Middle frontal gyrus (tissue), 1 donor: Measurements from ENCODE around the gene YY1.
"Not testable (repeated sequence)": the region's sequence is repeated elsewhere in the genome, so short reads cannot be mapped to it uniquely, and the experiment has no call there.

Experiments
- DNase-seq: peaks from one replicate; pipeline ENCODE4 v3.0.0-alpha.2; 2015; ENCODE audit warnings: low spot score; ENCODE audit errors: extremely low spot score

Gene YY1

GRCh38 chr14:100213956-100214769 lies 24.8 kb upstream of the YY1 start:
- peak; percentile 34 for DNase-seq

DNA sequence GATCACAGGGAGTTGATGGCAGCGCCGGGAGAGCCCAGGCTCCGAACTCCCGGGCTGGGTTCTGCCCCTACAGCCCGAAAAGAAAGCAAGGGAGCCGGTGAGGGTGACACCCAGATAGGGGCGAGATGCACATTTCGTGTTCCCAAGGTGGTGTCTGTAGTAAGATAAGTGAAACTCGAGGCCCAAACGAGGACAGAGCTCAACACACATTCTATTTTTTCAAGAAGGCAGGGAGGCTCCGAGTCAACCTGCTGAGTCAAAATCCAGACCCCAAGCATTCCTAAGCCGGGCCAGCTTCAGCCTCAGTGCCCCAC lies 24.2 kb upstream of the YY1 start:
- DNase-seq: no peak

GRCh38 chr14:100215330-100215885 lies 23.5 kb upstream of the YY1 start:
- DNase-seq: no peak

GRCh38 chr14:100219126-100219785 lies 19.7 kb upstream of the YY1 start:
- DNase-seq: no peak

DNA sequence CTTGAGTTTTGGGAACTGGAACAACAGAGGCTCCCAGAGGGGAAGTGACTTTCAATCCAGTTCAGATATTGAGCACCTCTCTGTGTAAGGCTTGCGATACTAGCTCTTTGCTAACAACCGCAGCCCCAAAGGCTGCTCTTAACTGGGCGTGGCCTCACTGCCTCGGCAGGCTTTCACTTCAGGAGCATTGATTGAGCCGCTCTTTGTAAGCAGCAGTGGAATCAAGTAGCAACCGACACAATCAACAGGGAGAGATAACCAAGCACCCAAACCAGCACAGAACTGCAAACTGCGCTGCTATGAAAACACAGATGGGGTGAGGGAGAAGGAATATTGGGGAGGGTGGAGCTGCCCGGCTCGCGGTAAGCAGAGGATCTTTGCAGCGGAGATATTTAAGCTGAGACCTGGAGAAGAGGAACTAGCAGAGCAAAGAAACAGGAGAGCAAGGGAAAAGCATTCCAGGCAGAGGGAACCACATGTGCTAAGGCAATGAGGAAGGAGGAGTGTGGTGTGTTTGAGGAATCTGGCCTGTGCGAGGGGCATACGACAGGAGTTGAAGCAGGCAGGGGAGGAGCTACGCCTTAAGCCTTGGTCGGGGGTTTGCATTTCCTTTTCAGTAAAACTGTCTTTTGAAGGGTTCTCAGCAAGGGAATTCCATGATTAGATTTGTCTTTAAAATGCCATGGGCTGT lies 17.3 kb upstream of the YY1 start:
- DNase-seq: no peak

DNA sequence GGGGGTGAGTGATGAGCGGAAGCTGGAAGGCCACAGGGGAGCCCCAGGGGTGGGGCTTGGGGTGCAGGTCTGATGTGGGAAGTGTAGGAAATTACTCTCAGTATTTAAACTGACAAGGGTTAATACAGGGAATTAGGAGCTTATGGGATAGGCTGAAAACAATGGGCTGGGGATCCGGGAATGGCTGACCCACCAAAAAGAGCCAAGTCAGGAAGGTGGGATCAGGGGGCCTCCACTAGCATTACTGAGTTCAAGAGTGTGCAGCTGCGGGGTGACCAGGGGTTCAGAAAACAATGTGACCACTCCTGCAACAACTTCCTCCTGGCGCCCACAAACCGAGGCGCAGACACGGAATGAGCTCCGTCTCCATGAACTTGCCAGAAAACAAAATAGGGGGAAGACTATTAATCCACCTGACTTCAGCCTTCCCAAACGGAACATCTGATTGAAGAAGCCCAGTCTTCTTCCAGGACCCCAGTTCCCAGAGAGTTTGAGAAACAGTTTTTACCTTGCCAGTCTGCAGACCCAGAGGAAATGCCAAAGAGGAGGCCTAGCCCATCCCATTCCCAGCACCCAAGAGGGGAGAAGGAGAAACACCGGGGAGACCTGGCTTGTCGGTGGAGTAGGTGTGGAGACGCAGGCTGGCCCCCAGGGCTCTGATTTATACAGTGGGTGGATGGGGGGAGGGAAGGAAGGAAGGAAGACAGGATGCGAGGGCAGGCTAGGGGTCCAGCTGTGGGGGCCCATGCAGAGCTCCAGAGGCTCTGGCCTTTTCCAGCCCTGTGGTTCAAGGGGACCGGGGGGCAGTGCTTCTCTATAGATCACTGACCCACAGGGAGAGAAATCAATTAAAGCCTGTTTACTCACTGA lies 16.5 kb upstream of the YY1 start:
- DNase-seq: no peak

DNA sequence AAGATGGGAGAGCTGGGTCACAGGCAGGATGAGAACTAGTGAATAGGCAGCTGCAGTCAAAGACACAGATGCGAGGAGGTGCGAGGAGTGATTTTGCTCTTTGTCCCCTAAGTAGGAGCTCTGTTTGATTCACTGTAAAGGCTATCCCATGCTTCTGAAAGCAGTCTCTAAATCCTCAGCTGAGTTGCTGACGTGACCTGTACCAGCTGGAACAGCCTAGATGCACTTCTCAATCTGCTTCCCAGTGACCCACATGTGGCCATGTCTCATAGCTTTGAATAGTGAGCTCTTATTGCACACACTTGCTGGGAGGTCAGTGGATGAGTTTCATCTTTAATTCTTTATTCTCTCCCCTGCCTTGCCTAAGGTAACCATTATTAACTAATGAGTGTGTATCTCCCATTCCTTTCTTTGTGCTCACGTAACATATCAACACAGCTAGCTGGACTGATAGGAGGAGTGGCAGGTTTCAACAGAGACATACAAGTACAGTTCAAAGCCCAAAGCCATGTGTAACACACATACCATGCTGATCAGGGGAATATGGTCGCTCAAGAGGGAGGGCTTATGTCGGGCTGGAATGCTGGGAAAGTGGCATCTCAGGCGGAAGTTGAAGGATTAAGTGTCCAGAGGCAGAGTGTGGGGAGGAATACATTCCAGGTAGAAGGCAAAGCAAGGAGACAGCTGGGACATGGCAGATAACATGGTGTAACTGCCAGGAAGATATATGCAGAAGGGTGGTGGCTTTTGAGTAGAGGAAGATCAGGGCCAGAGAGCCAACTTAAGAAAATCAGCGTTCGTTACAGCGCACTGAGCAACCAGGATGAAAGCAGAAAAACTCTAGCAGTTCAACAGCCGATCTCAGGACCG lies 15.4 kb upstream of the YY1 start:
- no peak for DNase-seq

GRCh38 chr14:100224229-100224866 lies 14.6 kb upstream of the YY1 start:
- DNase-seq: no peak

DNA sequence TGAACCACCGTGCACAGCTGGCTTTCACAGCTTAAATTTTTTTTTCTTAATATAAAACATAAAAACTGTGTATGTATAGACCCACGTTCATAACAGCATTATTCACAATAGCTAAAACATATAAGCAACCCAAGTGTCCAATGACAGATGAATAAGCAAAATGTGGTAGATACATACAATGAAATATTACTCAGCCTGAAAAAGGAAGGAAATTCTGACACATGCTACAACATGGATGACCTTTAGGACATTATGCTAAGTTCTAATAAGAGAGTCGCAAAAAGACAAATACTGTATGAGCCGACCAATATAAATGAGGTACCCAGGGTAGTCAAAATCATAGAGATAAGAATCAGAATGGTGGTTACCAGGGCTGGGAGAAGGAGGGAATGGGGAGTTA lies 13.8 kb upstream of the YY1 start:
- no peak for DNase-seq

DNA sequence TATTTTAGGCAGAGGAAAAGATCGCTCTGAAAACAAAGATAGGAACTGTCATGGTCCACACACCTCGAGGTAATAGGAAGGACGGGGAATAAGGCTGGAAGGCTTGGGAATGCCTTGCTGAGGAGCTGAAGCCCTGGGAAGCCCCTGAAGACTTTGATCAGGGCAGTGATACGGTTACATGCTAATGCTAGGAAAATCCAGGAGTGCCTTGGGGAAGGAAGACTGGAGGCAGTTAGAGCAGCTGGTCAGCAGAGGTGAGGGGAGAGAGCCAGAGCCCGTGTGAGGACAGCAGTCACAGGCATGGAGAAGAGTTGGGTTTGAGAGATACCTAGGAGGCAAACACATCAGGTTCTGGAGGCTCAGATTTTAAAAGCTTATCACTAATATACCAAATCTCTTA lies 8.6 kb upstream of the YY1 start:
- DNase-seq: no peak

GRCh38 chr14:100234511-100234910 lies 4.4 kb upstream of the YY1 start:
- DNase-seq: no peak

DNA sequence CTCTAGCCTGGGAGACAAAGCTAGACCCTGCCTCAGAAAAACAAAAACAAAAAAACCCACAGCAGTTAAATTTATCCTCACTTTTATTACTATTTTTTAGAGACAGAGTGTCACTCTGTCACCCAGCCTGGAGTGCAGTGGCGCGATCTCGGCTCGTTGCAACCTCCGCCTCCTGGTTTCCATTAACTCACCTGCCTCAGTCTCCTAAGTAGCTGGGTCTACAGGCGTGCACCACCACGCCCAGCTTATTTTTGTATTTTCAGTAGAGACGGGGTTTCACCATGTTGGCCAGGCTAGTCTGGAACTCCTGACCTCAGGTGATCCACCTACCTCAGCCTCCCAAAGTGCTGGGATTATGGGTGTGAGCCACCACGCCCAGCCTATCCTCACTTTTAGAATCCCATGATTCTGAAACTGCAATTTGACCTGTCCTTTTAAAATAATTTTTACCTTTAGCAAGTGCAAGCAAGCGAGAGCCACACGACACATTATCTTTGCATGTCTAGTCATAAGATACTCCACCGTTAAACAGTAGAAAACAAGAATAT lies 2.6 kb upstream of the YY1 start:
- DNase-seq: not testable (repeated sequence)

DNA sequence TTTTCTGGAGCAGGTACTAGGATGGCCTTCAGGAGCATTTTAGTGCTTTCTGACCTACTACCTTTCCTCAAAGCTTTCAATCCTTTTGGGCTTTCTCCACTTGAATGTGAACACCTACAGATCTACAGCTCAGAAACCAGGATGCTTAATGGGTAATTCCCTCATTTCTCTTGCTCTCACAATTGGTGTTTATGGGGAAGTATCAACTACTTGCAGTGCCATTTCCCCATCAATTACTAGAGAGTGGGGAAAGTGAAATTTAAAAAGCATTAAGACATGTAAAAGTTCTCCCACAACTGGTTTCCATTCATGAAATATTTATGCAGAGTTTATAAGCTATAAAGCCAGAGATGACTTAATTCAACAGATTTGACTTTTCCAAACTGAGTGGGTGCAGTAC lies 2.1 kb upstream of the YY1 start:
- no peak for DNase-seq

GRCh38 chr14:100237735-100238418 lies 1.1 kb upstream of the YY1 start:
- DNase-seq: no peak

GRCh38 chr14:100239211-100239839 lies 381 bp downstream of the YY1 start:
- DNase-seq: no peak

DNA sequence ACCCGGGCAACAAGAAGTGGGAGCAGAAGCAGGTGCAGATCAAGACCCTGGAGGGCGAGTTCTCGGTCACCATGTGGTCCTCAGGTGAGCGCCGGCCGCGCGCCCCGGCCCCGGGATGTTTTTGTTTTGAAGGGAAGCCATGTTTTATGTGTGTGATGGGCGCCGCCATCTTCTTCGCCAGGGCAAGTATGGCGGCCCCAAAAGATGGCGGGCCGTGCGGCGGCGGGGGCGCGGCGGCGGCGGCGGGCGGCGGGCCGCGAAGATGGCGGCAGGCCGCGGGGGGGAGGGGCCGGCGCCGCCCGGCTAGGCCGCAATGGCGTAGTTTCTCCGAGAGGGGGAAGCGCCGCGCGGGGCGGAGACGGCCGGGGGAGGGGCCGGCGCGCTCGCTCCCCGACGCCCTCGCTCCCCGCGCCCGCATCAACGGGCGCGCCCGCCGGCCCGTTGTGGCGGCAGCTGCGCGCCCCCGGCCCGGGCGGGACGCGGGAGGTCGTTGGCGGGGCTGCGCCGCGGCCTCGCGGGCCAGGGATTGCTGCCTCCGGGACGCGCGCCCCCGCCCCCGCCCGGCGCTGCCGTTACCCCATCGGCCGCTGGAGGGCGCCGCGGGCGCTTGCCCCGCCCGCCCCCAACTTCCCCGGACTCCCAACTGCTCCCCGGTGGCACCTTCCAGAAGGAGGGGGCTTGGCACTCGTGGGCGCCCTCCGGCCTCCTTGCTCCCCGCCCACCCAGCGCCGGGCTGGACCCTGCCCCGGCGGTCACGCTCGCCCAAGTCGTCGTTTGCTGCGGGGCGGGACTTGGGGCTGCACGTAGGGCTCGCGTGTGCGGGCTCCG lies 1.1 kb downstream of the YY1 start:
- DNase-seq: peak; percentile 65

DNA sequence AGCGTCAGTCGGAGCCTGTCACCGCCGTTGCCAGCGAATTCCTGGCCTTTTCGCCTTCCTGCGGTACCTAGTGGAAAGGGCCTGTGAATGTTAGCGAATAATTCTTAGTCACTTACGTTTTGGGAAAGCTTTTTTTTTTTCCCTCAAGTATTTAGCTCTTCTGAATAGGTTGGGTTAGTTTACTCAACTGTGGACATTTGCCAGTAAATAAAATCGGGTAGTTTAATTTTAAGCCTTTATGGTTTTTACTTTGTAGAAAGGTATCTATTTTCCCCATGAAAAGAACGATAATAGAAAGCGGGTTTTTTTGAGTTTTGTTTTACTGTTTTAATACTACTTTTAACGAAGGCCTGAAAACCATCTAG lies 1.7 kb downstream of the YY1 start:
- no peak for DNase-seq

GRCh38 chr14:100241279-100241678 lies 2.3 kb downstream of the YY1 start:
- no peak for DNase-seq
